HG03135 (cell line): ENCODE measurements around the gene GDNF.
"Not testable (repeated sequence)": the region's sequence is repeated elsewhere in the genome, so short reads cannot be mapped to it uniquely, and the experiment has no call there.

ENCODE experiments used
- ATAC-seq: cut with Tn5 transposase; IDR thresholded peaks from one replicate; pipeline ENCODE4 v1.9.1; 2021; ENCODE audit warnings: mild to moderate bottlenecking, moderate library complexity; ENCODE audit not compliant: unreplicated experiment

GDNF gene

GRCh38 chr5:37839407-37840052 lies at the start of gene GDNF:
TSS of gene GDNF (minus strand) at chr5:37840041. CDS start at chr5:37834796, 5,245 bp downstream.
- ATAC-seq, result no peak

GRCh38 chr5:37888476-37888875 lies 48.6 kb upstream of the GDNF start:
- no peak for ATAC-seq

GRCh38 chr5:37886242-37886905 lies 46.5 kb upstream of the GDNF start:
- ATAC-seq, result no peak

DNA sequence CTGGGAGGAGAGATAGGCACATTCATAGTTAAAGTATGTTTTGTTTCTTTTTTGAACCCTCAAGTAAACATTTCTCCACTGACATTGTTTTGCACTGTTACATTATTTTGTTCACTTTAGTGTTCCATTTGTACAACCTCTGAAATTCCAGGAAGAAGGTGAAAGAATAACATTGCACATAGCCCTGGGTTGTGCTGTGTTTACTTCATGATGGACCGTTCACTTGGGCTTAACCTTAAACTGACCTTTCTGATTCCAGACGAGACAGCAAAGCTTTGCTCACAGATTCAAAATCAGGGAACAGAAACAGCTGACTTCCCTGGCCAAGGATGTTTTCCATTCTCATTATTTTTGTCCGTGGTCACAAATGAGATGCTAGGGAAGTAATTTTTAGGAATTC lies 42.8 kb upstream of the GDNF start:
- no peak for ATAC-seq

DNA sequence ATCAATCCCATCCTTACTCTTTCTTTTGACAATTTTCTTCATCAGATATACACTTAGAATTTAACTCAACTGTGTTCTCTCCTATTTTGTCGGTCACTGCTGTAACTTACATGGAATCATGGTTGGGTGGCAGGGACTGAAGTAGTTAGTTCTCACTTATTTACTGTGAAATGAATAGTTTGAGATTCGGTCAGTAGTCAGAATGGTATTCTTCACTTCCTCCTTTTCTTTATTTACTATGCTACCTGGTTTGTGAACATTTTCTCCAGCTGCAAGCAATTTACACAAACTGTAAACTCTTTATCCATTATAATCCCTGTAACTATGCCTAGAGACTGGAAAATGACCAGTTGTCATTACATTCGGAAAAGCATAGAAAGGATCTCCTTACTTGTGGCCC lies 41.5 kb upstream of the GDNF start:
- no peak for ATAC-seq

DNA sequence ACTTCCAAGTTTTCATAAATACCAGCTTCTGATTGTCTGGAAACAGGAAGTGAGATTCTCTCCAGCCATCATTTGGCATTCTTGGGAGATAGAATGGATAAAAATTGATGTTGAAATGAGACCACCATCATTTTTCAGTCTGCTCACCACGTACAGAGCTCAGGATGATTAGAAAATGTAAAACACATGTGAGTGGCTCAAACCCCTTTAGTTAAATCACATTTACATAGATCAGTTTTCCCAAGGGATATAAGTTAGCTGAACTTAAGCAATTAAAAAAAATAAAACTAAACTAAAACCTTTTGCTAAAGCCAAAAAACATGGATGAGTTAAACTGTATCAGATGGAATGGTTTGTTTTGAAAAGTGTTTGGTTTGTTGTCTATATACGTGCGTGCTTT lies 37.1 kb upstream of the GDNF start:
- no peak for ATAC-seq

- no peak for ATAC-seq
These were observed 36.4 kb upstream of the GDNF start for GRCh38 chr5:37876245-37876644.

- no peak for ATAC-seq
These were observed 35.4 kb upstream of the GDNF start for GRCh38 chr5:37875051-37875787.

GRCh38 chr5:37873988-37874387 lies 34.1 kb upstream of the GDNF start:
- ATAC-seq, result no peak

GRCh38 chr5:37871023-37871815 lies 31.4 kb upstream of the GDNF start:
- ATAC-seq, result no peak

DNA sequence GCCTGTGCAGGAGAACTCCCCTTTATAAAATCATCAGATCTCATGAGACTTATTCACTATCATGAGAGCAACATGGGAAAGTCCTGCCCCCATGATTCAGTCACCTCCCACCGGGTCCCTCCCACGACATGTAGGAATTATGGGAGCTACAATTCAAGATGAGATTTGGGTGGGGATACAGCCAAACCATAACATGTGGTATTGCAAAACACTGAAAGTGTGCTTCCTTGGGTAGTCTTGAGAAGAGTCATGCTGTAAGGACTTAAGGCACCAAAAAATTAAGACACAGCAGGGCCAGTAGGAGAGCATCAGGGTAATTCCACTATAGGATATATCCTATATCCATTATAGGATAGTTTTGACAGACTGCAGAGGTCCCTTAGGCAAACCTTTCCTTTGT lies 29.4 kb upstream of the GDNF start:
- no peak for ATAC-seq

GRCh38 chr5:37867654-37868053 lies 27.8 kb upstream of the GDNF start:
- no peak for ATAC-seq

DNA sequence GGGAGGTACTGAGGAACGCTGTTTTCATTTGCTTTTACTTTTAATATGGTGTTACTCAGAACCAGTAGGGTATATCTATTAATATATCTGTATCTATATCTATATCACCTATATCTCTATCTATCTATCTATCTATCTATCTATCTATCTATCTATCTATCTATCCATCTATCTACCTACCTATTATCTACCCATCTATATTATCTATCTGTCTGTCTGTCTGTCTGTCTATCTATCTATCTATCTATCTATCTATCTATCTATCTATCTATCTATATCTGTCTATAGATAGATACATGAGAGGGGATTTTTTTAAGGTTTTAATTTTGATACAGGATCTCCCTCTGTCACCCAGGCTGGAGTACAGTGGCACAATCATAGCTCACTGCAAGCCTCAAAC lies 23.1 kb upstream of the GDNF start:
- not testable (repeated sequence) for ATAC-seq

- ATAC-seq, result no peak
These were observed 20.4 kb upstream of the GDNF start for GRCh38 chr5:37860206-37860605.

- peak; percentile 91 for ATAC-seq
These were observed 20.0 kb upstream of the GDNF start for GRCh38 chr5:37859805-37860204.

DNA sequence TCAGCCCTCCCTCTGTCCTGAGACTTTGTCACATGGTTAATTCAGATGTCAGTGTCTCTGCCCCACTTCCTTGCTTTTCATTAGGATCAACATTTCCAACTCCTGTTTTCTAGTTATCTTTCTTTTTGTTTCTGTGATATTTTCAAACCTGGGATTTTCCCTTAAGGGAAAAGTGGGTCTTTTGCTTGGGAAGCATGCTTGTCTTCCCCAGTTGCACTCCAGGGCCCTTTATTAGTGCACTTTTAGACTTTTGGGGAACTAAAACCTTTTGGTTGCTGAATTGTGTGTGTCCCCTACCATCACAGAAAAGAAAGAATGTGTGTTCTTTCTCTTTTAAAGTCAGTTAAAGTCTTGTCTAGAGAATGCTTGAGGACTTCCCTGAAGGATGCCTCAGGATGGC lies 18.4 kb upstream of the GDNF start:
- ATAC-seq, result no peak

DNA sequence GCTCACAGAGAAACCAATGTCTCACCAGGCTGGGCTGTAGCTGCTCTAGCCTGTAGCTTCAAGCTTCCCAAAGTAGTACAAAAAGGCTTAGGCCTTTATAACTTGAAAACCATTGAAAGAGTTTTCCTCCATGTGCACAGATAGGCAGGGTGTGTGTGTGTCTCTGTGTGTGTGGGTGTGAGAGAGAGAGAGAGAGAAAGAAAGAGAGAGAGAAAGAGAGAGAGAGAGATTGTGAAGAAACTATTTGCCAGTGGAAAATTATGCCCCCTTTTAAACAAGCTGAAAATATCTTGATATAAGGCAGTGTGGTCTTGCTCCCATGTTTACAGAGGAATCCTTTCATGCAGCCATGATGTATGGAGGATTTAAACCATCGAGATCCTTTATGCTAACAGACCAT lies 17.9 kb upstream of the GDNF start:
- no peak for ATAC-seq

DNA sequence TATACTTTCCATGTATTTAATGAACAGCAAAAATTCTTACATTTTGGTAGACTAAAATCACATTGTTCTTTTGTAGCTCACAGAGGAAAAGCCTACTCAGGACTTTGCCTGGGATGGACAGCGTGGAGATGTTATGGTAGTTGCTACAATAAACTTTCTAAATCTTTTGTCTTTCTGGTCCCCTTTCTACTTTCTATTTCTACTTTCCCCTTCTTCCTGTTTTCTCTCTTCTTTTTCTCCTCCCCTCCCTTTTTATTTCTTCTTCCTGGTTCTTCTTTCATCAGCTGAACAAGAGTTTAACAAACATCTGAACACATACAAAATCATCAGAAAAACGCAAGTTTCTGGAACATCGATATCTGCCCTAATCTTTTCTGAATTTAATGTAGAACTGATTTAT lies 15.6 kb upstream of the GDNF start:
- no peak for ATAC-seq

DNA sequence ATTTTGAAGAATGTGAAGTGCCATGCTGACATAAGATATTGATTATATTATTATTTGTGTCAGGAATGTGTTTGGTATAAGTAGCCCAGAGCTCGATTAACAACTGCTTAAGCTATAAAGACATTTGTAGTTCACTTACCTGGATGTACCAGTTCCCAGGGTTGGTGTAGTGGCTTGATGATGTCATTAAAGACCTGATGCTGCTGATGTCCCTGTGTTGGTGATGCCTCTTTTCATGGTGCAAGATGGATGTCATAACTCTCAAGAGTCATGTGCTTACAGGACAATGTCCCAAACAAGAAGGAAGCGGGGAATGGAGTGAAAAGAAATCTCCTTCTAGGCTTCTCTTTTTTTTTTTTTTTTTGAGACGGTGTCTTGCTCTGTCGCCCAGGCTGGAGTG lies 11.5 kb upstream of the GDNF start:
- no peak for ATAC-seq

DNA sequence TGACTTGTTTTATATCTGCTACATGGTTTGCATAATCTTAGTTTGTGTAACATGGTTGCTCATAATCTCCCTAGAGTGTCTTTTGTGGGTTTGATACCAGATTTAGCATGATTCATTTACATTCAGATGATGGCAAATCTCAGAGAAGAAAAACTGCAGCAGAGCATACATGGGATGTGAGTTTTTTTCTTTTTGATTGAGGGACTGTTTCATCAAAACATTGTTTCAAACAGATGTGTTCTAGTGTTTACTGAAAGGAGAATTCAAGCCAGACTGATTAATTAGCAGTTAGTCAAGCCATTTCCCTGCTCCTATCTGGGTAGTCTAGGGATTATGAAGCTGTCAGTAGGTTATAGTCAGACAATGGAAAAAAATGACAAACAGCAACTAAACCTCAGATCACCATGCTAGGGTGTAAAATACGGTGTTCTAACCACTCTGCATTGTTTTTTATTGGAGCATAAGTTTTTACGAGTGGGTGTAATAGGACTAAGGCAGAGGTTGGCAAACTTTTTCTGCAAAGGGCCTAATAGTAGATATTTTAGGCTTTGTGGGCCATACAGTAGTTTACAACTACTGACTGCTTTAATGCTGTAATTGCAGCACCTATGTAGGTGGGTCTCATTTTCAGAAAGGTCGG lies 10.5 kb upstream of the GDNF start:
- ATAC-seq, result no peak

DNA sequence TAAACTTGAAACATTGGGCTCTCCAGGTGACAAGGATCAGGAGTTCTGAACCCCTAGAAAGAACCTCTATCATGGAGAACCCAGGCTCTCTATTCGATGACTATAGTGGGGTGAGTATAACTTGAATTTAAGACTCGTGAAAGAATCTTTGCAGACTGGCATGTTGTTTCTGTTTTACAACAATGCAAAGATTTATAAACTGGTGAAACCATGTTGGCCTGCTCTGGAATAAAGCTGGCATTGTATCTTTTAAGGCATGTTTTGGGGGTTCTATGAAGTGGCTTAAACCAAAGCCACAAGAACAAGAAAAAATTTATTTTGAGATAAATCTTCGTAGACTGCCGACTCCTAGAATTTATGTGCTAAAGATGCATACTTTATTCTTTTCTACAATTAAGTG lies 9.8 kb upstream of the GDNF start:
- ATAC-seq, result no peak
